Neuronal stem cell (in vitro differentiated cells): ENCODE measurements around the gene FFAR1.

Experiments used
- DNase-seq: peaks from one replicate; pipeline ENCODE4 v3.0.0-alpha.2; 2013; ENCODE audit warnings: low spot score
- H2AFZ ChIP-seq: one replicate; pipeline ENCODE4 v1.6.1; 2013; ENCODE audit warnings: mild to moderate bottlenecking, low read length, inconsistent platforms
- H2AK5ac ChIP-seq: 2 replicates; pipeline ENCODE4 v1.6.1; 2013; ENCODE audit warnings: low read depth, mild to moderate bottlenecking, inconsistent platforms, low read length, moderate library complexity, mixed read lengths
- H2BK120ac ChIP-seq: 2 replicates; pipeline ENCODE4 v1.6.1; 2013; ENCODE audit warnings: low read depth, mild to moderate bottlenecking, inconsistent platforms, low read length, moderate library complexity, mixed read lengths
- H2BK12ac ChIP-seq: one replicate; pipeline ENCODE4 v1.6.1; 2013; ENCODE audit warnings: low read length, inconsistent platforms
- H2BK15ac ChIP-seq: 2 replicates; pipeline ENCODE4 v1.6.1; 2013; ENCODE audit warnings: mild to moderate bottlenecking, low read length, inconsistent platforms, mixed read lengths
- H2BK5ac ChIP-seq: one replicate; pipeline ENCODE4 v1.6.1; 2013; ENCODE audit warnings: inconsistent platforms, mild to moderate bottlenecking, low read length, moderate library complexity
- H3K14ac ChIP-seq: one replicate; pipeline ENCODE4 v1.6.1; 2013; ENCODE audit warnings: low read length, inconsistent platforms
- H3K18ac ChIP-seq: 2 replicates; pipeline ENCODE4 v1.6.1; 2013; ENCODE audit warnings: low read length, inconsistent platforms
- H3K23ac ChIP-seq: 2 replicates; pipeline ENCODE4 v1.6.1; 2013; ENCODE audit warnings: low read depth, mild to moderate bottlenecking, mixed read lengths, low read length, inconsistent platforms; ENCODE audit not compliant: poor library complexity
- H3K27ac ChIP-seq: replicated peaks from 3 replicates; pipeline ENCODE4 v1.5.1; 2013; ENCODE audit warnings: low read length, inconsistent platforms
- H3K27me3 ChIP-seq, 3 experiments: 2 replicates each; pipeline ENCODE4 v1.6.1; 2013; ENCODE audit warnings: low read length in 3 of 3, mild to moderate bottlenecking in 2 of 3, inconsistent platforms in 1 of 3, low read depth in 1 of 3, mixed read lengths in 1 of 3, moderate library complexity in 1 of 3; ENCODE audit not compliant: control insufficient read depth in 3 of 3, insufficient read depth in 3 of 3
- H3K36me3 ChIP-seq, 2 donors: replicated peaks in 1 of 2; 2 replicates each; pipeline ENCODE4 v1.6.1; 2013; ENCODE audit warnings: low read length in 2 of 2; ENCODE audit not compliant: control insufficient read depth in 2 of 2, insufficient read depth in 2 of 2
- H3K4ac ChIP-seq: 2 replicates; pipeline ENCODE4 v1.6.1; 2013; ENCODE audit warnings: inconsistent platforms, mild to moderate bottlenecking, low read length, moderate library complexity
- H3K4me1 ChIP-seq, 2 donors: 1 replicate in 1 of 2; 2 replicates in 1 of 2; pipeline ENCODE4 v1.6.1; 2013; ENCODE audit warnings: low read length in 2 of 2, low read depth in 1 of 2; ENCODE audit not compliant: control insufficient read depth in 2 of 2, insufficient read depth in 1 of 2
- H3K4me2 ChIP-seq: one replicate; pipeline ENCODE4 v1.6.1; 2013; ENCODE audit warnings: mild to moderate bottlenecking, low read length, inconsistent platforms; ENCODE audit not compliant: insufficient read depth, poor library complexity, severe bottlenecking
- H3K4me3 ChIP-seq, 2 donors: 2 replicates each; pipeline ENCODE4 v1.5.1; 2013; ENCODE audit warnings: low read length in 2 of 2, mild to moderate bottlenecking in 2 of 2, inconsistent platforms in 1 of 2, moderate library complexity in 1 of 2
- H3K79me1 ChIP-seq: one replicate; pipeline ENCODE4 v1.6.1; 2013; ENCODE audit warnings: low read depth, mild to moderate bottlenecking, inconsistent platforms, low read length, moderate library complexity
- H3K9ac ChIP-seq: one replicate; pipeline ENCODE4 v1.6.1; 2013; ENCODE audit warnings: mild to moderate bottlenecking, low read depth, low read length, inconsistent platforms; ENCODE audit not compliant: poor library complexity
- H3K9me3 ChIP-seq, 2 donors: replicated peaks in 1 of 2; 2 replicates each; pipeline versions ENCODE3 to v1.6.1; 2013; ENCODE audit warnings: low read length in 2 of 2, mild to moderate bottlenecking in 2 of 2, inconsistent platforms in 1 of 2, low read depth in 1 of 2, mixed read lengths in 1 of 2, moderate library complexity in 1 of 2; ENCODE audit not compliant: control insufficient read depth in 2 of 2, insufficient read depth in 1 of 2
- H4K8ac ChIP-seq: one replicate; pipeline ENCODE4 v1.6.1; 2013; ENCODE audit warnings: low read depth, mild to moderate bottlenecking, inconsistent platforms, low read length, moderate library complexity
- H4K91ac ChIP-seq: one replicate; pipeline ENCODE4 v1.6.1; 2013; ENCODE audit warnings: low read length, low read depth, mild to moderate bottlenecking, inconsistent platforms; ENCODE audit not compliant: poor library complexity
- WGBS, 2 donors: extraction: QIAGEN DNeasy Blood & Tissue Kit; methylation state at CpG; one replicate each; pipeline ENCODE4 v1.1.7; 2013; ENCODE audit warnings: missing lambda C conversion rate in 2 of 2, mixed read lengths in 1 of 2; ENCODE audit not compliant: insufficient read length in 2 of 2, insufficient replicate concordance in 1 of 2; ENCODE audit errors: extremely low coverage in 2 of 2; 5-methylcytosine and 5-hydroxymethylcytosine counted together

The FFAR1 gene

GRCh38 chr19:35396240-35396885 lies 48.7 kb downstream of the FFAR1 start:
- Histone ChIP-seq H2BK15ac (no peak overlapping the region), H4K91ac (no peak overlapping the region), H3K23ac (no peak overlapping the region), H2AK5ac (no peak overlapping the region), H4K8ac (no peak overlapping the region), H3K9ac (no peak overlapping the region), H2AFZ (no peak overlapping the region), H3K4me1 (no peaks in the 10 kb centered on the region), H3K4ac (no peak overlapping the region), H3K18ac (no peak overlapping the region), H3K4me2 (no peak overlapping the region), H3K79me1 (no peaks in the 10 kb centered on the region), H2BK120ac (no peak overlapping the region), H3K27me3 (no peaks in the 10 kb centered on the region), H2BK12ac (no peak overlapping the region), H3K27ac (no peak overlapping the region), H2BK5ac (no peak overlapping the region), H3K9me3 (peaks cover 0 to 5% of the 10 kb centered on the region in 2 donors), H3K14ac (no peak overlapping the region), H3K36me3 (no peaks in the 10 kb centered on the region), H3K4me3 (no peak overlapping the region)
- DNase-seq: no peak
- WGBS, 2 donors: no CpG with 5 or more reads among the region's 14 CpGs

DNA sequence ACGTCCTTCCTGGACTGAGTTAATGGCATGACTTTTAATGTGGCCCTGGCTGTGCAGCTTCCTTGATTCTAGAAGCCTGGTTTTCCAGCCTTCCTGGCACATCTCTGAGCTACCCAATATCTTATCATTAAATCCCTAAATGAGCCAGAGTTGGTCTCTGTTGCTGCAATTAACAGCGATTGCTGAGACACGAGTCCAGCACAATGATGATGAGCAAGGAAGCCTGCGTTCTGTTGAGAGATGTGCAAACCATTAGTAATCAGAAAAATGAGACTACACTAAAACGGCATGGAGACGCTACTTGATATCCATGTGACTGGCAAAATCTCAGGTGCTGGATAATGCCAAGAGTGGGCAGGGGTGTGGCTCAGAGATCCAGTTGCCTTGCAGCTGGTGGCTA lies 49.4 kb downstream of the FFAR1 start:
- DNase-seq: no peak
- no peak overlapping the region for H3K9ac ChIP-seq
- H3K4me1 ChIP-seq: no peaks in the 10 kb centered on the region
- H3K4ac ChIP-seq: no peak overlapping the region
- H3K18ac ChIP-seq: no peak overlapping the region
- H3K36me3 ChIP-seq: no peaks in the 10 kb centered on the region
- no peak overlapping the region for H3K14ac ChIP-seq
- no CpG with 5 or more reads among the region's 6 CpGs for WGBS, 2 donors
- H2BK15ac ChIP-seq: no peak overlapping the region
- H2BK120ac ChIP-seq: no peak overlapping the region
- H2BK12ac ChIP-seq: no peak overlapping the region
- H2AK5ac ChIP-seq: no peak overlapping the region
- no peak overlapping the region for H3K4me3 ChIP-seq
- H2BK5ac ChIP-seq: no peak overlapping the region
- no peak overlapping the region for H3K4me2 ChIP-seq
- no peak overlapping the region for H2AFZ ChIP-seq
- no peak overlapping the region for H4K8ac ChIP-seq
- H3K27me3 ChIP-seq: no peaks in the 10 kb centered on the region
- H3K27ac ChIP-seq: no peak overlapping the region
- H4K91ac ChIP-seq: no peak overlapping the region
- no peak overlapping the region for H3K23ac ChIP-seq
- H3K79me1 ChIP-seq: no peaks in the 10 kb centered on the region
- H3K9me3 ChIP-seq: peaks cover 0 to 5% of the 10 kb centered on the region in 2 donors
